ENCODE measurements around the gene SNRPE.

SNRPE gene

GRCh38 chr1:203880606-203881005 is 19.2 kb downstream of the SNRPE start:
- DNase-seq (no peak), ATAC-seq (no peak)

DNA sequence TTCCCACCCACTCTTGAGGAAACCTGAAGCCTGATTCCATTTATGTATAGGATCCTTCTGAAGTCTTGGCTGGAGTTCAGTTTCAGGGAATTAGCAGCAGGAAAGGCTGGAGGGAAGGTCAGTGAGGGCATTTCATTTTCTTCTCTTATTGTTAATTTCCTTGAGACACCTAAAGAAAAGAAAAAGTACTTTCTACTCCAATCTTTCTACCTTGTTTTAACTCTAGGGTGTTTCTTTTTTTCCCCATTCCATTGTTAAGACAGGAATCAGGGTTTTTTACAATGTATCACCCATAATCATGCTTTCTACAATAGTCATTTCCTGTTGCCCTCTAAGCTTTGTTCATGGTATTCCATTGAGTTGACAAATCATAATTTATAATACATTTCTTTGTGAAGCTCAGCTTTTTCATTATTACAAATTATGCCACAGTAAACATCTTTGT is 27.4 kb downstream of the SNRPE start:
- no peak for ATAC-seq
- DNase-seq, result no peak

- no peak for ATAC-seq
- DNase-seq, result no peak
Measured at GRCh38 chr1:203891950-203892349, 30.6 kb downstream of the SNRPE start.

- ATAC-seq, result no peak
- DNase-seq, result no peak
Measured at GRCh38 chr1:203898458-203899352, 37.3 kb downstream of the SNRPE start.

DNA sequence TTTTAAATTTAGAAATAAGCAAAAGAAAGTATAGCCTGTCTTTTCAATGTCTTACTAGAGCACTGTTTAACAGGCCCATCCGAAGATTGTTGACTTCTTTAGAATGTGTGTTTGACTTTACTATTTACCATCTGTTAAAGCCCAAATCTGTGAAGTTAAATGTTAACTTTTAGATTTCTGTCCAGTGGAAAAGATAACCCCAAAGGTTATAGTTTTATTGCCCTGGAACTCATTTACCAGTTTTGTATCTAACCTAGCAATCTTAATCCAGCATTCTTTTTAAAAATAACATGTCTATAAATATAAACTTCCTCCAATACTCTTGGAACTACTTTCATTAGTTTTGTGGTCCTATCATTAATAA is 37.9 kb downstream of the SNRPE start:
- ATAC-seq (no peak), DNase-seq (no peak)

GRCh38 chr1:203899869-203900714 is 38.7 kb downstream of the SNRPE start:
- no peak for ATAC-seq
- DNase-seq, result no peak

DNA sequence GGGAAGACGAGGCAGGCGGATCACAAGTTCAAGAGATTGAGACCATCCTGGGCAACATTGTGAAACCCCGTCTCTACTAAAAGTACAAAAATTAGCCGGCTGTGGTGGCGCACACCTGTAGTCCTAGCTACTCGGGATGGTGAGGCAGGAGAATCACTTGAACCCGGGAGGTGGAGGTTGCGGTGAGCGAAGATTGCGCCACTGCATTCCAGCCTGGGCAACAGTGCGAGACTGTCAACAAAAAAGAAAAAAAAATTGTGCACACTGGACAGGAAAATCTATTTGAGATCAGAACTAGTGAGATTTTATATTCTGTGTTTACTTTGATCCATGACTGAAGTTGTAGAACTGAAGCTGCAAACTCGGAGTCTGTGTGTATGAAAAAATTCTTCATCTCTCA is 40.2 kb downstream of the SNRPE start:
- DNase-seq (no peak), ATAC-seq (no peak)

- DNase-seq, result no peak
- ATAC-seq, result no peak
Measured at GRCh38 chr1:203905275-203905674, 43.9 kb downstream of the SNRPE start.

DNA sequence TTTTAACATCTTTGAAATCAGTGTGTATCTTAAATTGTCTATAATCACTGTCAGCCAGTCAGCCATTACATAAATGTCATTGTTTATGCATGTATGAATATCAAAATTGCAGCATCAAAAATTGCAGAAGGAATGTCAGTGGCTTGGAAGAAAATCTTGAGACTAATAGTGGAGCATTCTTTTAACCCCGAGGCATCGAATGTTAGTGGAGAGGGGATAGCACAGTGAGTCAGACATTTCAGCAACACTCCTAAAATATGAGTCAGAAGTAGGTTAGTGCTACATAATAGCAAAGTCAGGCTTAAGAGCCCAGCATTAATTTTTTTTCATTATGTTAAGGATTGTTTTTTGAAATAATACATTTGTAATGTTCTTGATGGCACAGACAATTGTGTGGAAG is 45.5 kb downstream of the SNRPE start:
- DNase-seq, result no peak

DNA sequence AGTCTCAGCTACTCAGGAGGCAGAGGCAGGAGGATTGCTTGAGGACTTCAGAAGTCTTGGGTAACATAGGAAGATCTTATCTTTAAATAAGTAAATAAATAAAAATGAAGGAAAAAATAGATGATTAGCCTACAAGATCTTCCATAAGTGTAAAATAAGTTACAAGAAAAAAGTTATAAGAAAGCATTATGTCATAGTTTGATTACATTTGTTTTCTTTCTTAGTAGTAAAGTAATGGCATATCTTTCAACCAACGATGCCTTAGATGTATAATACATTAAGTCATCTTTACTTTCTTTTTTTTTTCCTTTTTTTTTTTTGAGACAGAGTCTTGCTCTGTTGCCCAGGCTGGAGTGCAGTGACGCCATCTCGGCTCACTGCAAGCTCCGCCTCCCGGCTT is 46.5 kb downstream of the SNRPE start:
- no peak for DNase-seq
- ATAC-seq, result no peak

More for the DNA sequence above, 45.5 kb downstream of the SNRPE start:
- no peak for ATAC-seq

- DNase-seq (no peak), ATAC-seq (no peak)
Measured at GRCh38 chr1:203911806-203912205, 50.4 kb downstream of the SNRPE start.

- no peak for DNase-seq
- no peak for ATAC-seq
Measured at GRCh38 chr1:203913073-203913521, 51.7 kb downstream of the SNRPE start.

DNA sequence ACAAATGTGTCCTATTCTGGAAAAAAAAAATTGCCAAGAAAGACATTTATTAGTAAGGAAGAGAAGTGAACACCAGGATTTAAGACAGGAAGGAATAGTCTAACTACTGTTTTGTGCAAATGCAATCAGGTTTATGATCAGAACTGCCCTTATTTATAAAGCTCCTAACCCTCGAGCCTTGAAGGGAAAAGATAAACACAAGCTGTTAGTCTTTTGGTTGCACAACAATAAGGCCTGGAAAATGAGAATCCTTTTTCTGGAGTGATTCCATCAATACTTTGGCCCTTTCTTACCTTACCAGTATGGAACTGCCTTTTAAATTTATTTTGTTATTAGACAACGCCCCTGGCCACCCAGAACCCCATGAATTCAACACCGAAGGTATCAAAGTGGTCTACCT is 52.9 kb downstream of the SNRPE start:
- ATAC-seq, result no peak
- DNase-seq, result no peak

DNA sequence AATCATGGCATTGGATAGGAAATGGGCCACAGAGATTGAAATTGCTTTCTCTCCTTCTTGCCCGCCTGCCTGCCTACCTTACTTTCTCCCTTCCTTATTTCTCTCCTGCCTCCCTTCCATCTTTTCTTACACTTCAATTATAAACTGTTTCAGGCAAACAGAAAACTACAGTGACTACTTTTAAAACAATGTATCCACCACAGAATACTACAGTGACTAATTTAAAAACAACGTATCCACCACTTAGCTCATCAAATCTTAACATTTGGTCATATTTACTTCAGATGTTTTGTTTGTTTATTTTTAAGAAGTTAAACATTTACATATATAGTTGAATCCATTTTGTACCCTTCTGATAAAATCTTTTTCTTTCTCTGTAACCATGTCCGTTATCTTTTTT is 54.4 kb downstream of the SNRPE start:
- DNase-seq (no peak), ATAC-seq (no peak)

DNA sequence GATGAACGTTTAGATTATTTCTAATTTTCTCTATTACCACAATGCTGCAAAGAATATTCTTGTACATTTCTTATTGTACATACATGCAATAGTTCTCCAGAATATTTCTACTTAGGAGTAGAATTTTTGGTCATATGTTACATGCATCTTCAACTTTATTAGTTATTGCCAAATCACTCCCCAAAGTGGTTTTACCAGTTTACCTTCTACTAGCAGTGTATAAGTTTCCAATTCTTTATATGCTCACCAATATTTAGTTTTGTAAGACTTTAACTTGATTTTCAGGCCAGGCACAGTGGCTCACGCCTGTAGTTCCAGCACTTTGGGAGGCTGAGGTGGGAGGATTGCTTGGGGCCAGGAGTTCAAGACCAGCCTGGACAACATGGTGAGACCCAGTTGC is 55.4 kb downstream of the SNRPE start:
- DNase-seq, result no peak
- no peak for ATAC-seq
